Psoas muscle (tissue), 8 donors: Measurements from ENCODE around the gene DCBLD2. TPM values are rescaled to one million over a fixed set of nuclear protein-coding genes. Genes with fewer than 3 reads are reported as not detected.

ENCODE experiments used
- ATAC-seq, 4 donors: fragments of 200-7000 bp; cut with Tn5 transposase; one replicate each; pipeline ENCODE4 v1.9.1; 2020; ENCODE audit warnings: moderate library complexity in 3 of 4, mild to moderate bottlenecking in 2 of 4
- DNase-seq, 2 donors: peaks; one replicate each; pipeline ENCODE4 v3.0.0-alpha.2; 2020
- H3K27ac ChIP-seq: fragments of 200-600 bp; one replicate; pipeline ENCODE4 v1.8.0; 2022
- H3K27me3 ChIP-seq, 3 donors: fragments of 200-600 bp in 1 of 3; one replicate each; pipeline versions ENCODE4 v1.6.1 to v1.8.0; 2013 to 2022; ENCODE audit warnings: low read length in 2 of 3, mild to moderate bottlenecking in 2 of 3, moderate library complexity in 1 of 3; ENCODE audit not compliant: insufficient read depth in 3 of 3
- H3K36me3 ChIP-seq, 2 donors: fragments of 200-600 bp in 1 of 2; one replicate each; pipeline versions ENCODE4 v1.6.1 to v1.8.0; 2013 to 2022; ENCODE audit warnings: low read depth in 1 of 2, mild to moderate bottlenecking in 1 of 2, moderate library complexity in 1 of 2; ENCODE audit not compliant: insufficient read depth in 1 of 2
- H3K4me1 ChIP-seq: fragments of 200-600 bp; one replicate; pipeline ENCODE4 v1.8.0; 2022
- H3K4me3 ChIP-seq: fragments of 200-600 bp; one replicate; pipeline ENCODE4 v1.8.0; 2022; ENCODE audit warnings: mild to moderate bottlenecking
- H3K9me3 ChIP-seq: fragments of 200-600 bp; one replicate; pipeline ENCODE4 v1.8.0; 2022
- CTCF ChIP-seq: fragments of 200-600 bp; IDR thresholded peaks from one replicate; pipeline ENCODE4 v1.8.0; 2022; ENCODE audit warnings: antibody characterized with exemption
- WGBS, 3 donors: extraction: QIAGEN DNeasy Blood & Tissue Kit; methylation state at CpG; one replicate each; pipeline versions ENCODE4 v1.1.6 to v1.1.7; 2013; 5-methylcytosine and 5-hydroxymethylcytosine counted together
- intact Hi-C, 2 donors: fragments of 100-400 bp; cut with DNase I; formaldehyde crosslinking; loops; one replicate each; pipeline versions ENCODE4 v1.11.0 to v1.14.2; 2022
- polyA plus RNA-seq, 3 donors: library from polyadenylated mRNA; stranded (reverse); fragments of 200-250 nt; gene quantifications; one replicate each; pipeline ENCODE4 v1.2.3, GENCODE V29; 2013
- total RNA-seq, 4 donors: library from RNA; stranded (reverse); fragmentation: NEBNext Ultra II Directional in 2 of 4; extraction: Animal tissue kit (Norgen Biotek cat#: 25700) in 2 of 4; gene quantifications; one replicate each; pipeline versions ENCODE4 v1.2.1 to v1.2.4, GENCODE V29; 2021 to 2023
- donor health status: healthy with polysubstance abuse.
- donor health status: DM: no; HTN: no; CAD: no; lungs with moderate emphysema.
- donor health status: Bipolar disorder and iron deficiency.
- donor health status: healthy.
- donor health status: DM: yes; HTN: yes; CAD: no.
- donor health status: DM: no; HTN: no; CAD: no.
- donor health status: DM: no; HTN: no; CAD: no.
- donor health status: DM: yes; HTN: yes; CAD: no.

DCBLD2 gene
- total and polyA plus RNA-seq, 7 donors, result 2.9 to 13.9 (median 5.3) TPM

DNA sequence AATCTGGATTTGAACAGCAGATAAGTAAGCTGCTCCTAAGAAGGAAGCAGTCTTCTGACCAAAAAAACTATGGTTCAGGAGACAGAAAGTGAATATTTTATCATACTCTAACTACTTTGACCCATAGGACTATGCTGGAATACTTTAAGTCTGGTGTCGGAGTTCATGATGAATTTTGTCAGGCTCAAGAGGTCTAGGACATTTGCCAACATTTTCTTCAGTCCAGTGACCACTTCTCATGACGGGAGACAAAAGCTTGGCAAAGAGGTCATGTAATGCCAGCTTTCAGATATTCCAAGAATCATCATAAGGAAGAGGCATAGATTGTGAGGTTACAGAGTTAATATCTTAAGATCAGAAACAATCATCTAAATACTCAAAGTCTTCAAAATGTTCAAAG lies 20.5 kb upstream of the DCBLD2 start:
- no peak for TF ChIP-seq CTCF
- ATAC-seq (no peak), DNase-seq (no peak)
- 41 to 46% (median 45%) methylated on average over 2 of the region's 2 CpGs for WGBS, 3 donors
- no peaks in the 10 kb centered on the region for H3K27me3 ChIP-seq
- intact Hi-C loops, result no loop called here
- H3K27ac ChIP-seq, result no peak overlapping the region
- H3K9me3 ChIP-seq, result no peaks in the 10 kb centered on the region
- H3K36me3 ChIP-seq, result no peaks in the 10 kb centered on the region
- no peak overlapping the region for H3K4me3 ChIP-seq
- no peaks in the 10 kb centered on the region for H3K4me1 ChIP-seq

GRCh38 chr3:98920166-98920565 lies 18.7 kb upstream of the DCBLD2 start:
- Histone ChIP-seq H3K27ac (no peak overlapping the region), H3K36me3 (no peaks in the 10 kb centered on the region), H3K4me3 (no peak overlapping the region), H3K27me3 (no peaks in the 10 kb centered on the region), H3K9me3 (no peaks in the 10 kb centered on the region), H3K4me1 (no peaks in the 10 kb centered on the region)
- TF ChIP-seq CTCF, result no peak
- 91 to 98% (median 95%) methylated on average over 2 of the region's 2 CpGs for WGBS, 3 donors
- DNase-seq, result no peak
- intact Hi-C loops, result no loop called here
- ATAC-seq, result no peak

DNA sequence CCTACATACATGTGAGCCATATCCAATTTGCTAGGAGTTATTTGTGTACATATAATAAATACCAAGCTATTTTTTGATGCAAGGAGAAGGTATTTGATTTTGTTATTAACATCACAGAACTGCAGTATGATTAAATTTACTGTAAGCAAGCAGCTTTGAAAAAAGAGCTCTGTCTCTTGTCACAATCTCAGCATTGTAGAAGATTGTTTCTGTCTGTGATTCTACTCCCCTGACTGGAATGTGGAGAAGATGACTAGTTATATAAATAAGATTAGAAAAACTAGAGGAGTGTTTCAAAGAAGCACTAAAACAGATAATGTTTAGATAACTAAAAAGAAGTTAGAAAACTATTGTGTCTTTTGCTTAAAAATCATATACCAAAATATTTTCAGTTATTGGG lies 17.1 kb upstream of the DCBLD2 start:
- no peak overlapping the region for H3K27ac ChIP-seq
- H3K36me3 ChIP-seq, result no peaks in the 10 kb centered on the region
- no peak overlapping the region for H3K4me3 ChIP-seq
- H3K9me3 ChIP-seq, result no peaks in the 10 kb centered on the region
- DNase-seq, result no peak
- intact Hi-C loops, result no loop called here
- H3K4me1 ChIP-seq, result no peaks in the 10 kb centered on the region
- H3K27me3 ChIP-seq, result no peaks in the 10 kb centered on the region
- ATAC-seq, result no peak
- no peak for TF ChIP-seq CTCF

GRCh38 chr3:98917608-98918007 lies 16.1 kb upstream of the DCBLD2 start:
- H3K4me1 ChIP-seq, result no peaks in the 10 kb centered on the region
- H3K27me3 ChIP-seq, result no peaks in the 10 kb centered on the region
- no peak overlapping the region for H3K27ac ChIP-seq
- no peaks in the 10 kb centered on the region for H3K36me3 ChIP-seq
- no peak for ATAC-seq
- no peak overlapping the region for H3K4me3 ChIP-seq
- DNase-seq, result no peak
- intact Hi-C loops, result no loop called here
- no peaks in the 10 kb centered on the region for H3K9me3 ChIP-seq
- no peak for TF ChIP-seq CTCF
- WGBS, 3 donors, result 84 to 96% (median 90%) methylated on average over 1 of the region's 1 CpG

- H3K36me3 ChIP-seq, result no peaks in the 10 kb centered on the region
- no peak overlapping the region for H3K4me3 ChIP-seq
- H3K27me3 ChIP-seq, result no peaks in the 10 kb centered on the region
- WGBS, 3 donors, result 50 to 63% (median 53%) methylated on average over 10 of the region's 10 CpGs
- H3K9me3 ChIP-seq, result no peaks in the 10 kb centered on the region
- DNase-seq (no peak), ATAC-seq (no peak)
- no peak for TF ChIP-seq CTCF
- intact Hi-C loops, result no loop called here
- no peak overlapping the region for H3K27ac ChIP-seq
- no peaks in the 10 kb centered on the region for H3K4me1 ChIP-seq
Measured at GRCh38 chr3:98914210-98915080, 12.9 kb upstream of the DCBLD2 start.
